K562 (cell line): ENCODE data around the gene TRANK1. TPM values are rescaled to one million over a fixed set of nuclear protein-coding genes. Genes with fewer than 3 reads are reported as not detected.

ENCODE experiments used
- ATAC-seq: fragments of 200-7000 bp; cut with Tn5 transposase; 3 replicates; pipeline ENCODE4 v1.9.1; 2020; ENCODE audit warnings: moderate library complexity
- BruUV-seq: library from RNA; stranded (reverse); fragments of 400-500 nt; replicated peaks from 2 replicates; lab custom pipeline; 2021; lab: Mats Ljungman, UMichigan
- CTCF ChIA-PET: fragments of 300-600 bp; formaldehyde crosslinking; extraction: SDS; loops from one replicate; lab custom pipeline; 2021; ENCODE audit warnings: low intra/inter-chr PET ratio; lab: Yijun Ruan, JAX
- POLR2A ChIA-PET: fragments of 300-600, 350-650 bp; sonication (Branson Sonifier 250); formaldehyde crosslinking; extraction: SDS; loops from one replicate; lab custom pipeline; 2021; ENCODE audit warnings: antibody characterized with exemption, inconsistent platforms; lab: Yijun Ruan, JAX
- DNase-seq, 4 experiments: peaks; one replicate each; pipeline versions ENCODE4 v3.0.0 to v3.0.0-alpha.2; 2011 to 2018; ENCODE audit warnings: low spot score in 3 of 4, mixed read lengths in 3 of 4; ENCODE audit errors: extremely low read depth in 1 of 4
- FAIRE-seq: peaks from 2 replicates; lab custom pipeline; 2011; peaks lifted over from hg19 to GRCh38; lab: Jason Lieb, UNC
- H2AFZ ChIP-seq: 2 replicates; pipeline ENCODE4 v1.6.0; 2011; ENCODE audit warnings: low read depth, low read length, control low read depth, inconsistent platforms
- H3K27ac ChIP-seq: fragments of 200-600 bp; 3 replicates; pipeline ENCODE4 v1.8.0; 2011; ENCODE audit warnings: low read depth, mild to moderate bottlenecking, control low read depth, inconsistent platforms, low read length, moderate library complexity, mixed read lengths; ENCODE audit errors: extremely low read depth
- H3K27me3 ChIP-seq, 2 experiments: fragments of 300-600 bp in 1 of 2; 2 replicates in 1 of 2; 3 replicates in 1 of 2; pipeline versions ENCODE4 v1.6.0 to v1.8.0; 2011; ENCODE audit warnings: inconsistent platforms in 2 of 2, low read length in 2 of 2, mild to moderate bottlenecking in 1 of 2, mixed read lengths in 1 of 2, moderate library complexity in 1 of 2; ENCODE audit not compliant: control insufficient read depth in 2 of 2, insufficient read depth in 2 of 2
- H3K36me3 ChIP-seq: fragments of 300-600 bp; 3 replicates; pipeline ENCODE4 v1.8.0; 2011; ENCODE audit warnings: mild to moderate bottlenecking, low read length, inconsistent platforms; ENCODE audit not compliant: control insufficient read depth, insufficient read depth
- H3K4me1 ChIP-seq, 2 experiments: fragments of 200-600 bp in 1 of 2; replicated peaks in 1 of 2; 2 replicates in 1 of 2; 3 replicates in 1 of 2; pipeline versions ENCODE4 v1.5.1 to v1.8.0; 2011; ENCODE audit warnings: inconsistent platforms in 2 of 2, low read length in 2 of 2, mild to moderate bottlenecking in 1 of 2, mixed read lengths in 1 of 2, moderate library complexity in 1 of 2; ENCODE audit not compliant: control insufficient read depth in 2 of 2, insufficient read depth in 2 of 2
- H3K4me2 ChIP-seq: 2 replicates; pipeline ENCODE4 v1.6.1; 2011; ENCODE audit warnings: low read length, control low read depth, inconsistent platforms, mixed read lengths; ENCODE audit not compliant: insufficient read depth
- H3K4me3 ChIP-seq: fragments of 200-600 bp; sonication (generic), shearing (Covaris generic); 2 replicates; pipeline ENCODE4 v1.5.1; 2016; ENCODE audit warnings: control low read depth, inconsistent platforms
- H3K79me2 ChIP-seq: fragments of 200-600 bp; 3 replicates; pipeline ENCODE4 v1.8.0; 2011; ENCODE audit warnings: low read length, inconsistent platforms; ENCODE audit not compliant: control insufficient read depth, insufficient read depth
- H3K9ac ChIP-seq, 2 experiments: 2 replicates each; pipeline versions ENCODE4 v1.6.0 to v1.6.1; 2011; ENCODE audit warnings: low read depth in 2 of 2, low read length in 2 of 2, control low read depth in 1 of 2, inconsistent platforms in 1 of 2, mild to moderate bottlenecking in 1 of 2, mixed read lengths in 1 of 2; ENCODE audit not compliant: insufficient read depth in 1 of 2
- H3K9me1 ChIP-seq: one replicate; pipeline ENCODE4 v1.6.0; 2011; ENCODE audit warnings: inconsistent platforms, mild to moderate bottlenecking, low read length, moderate library complexity; ENCODE audit not compliant: control insufficient read depth, insufficient read depth
- H3K9me3 ChIP-seq: replicated peaks from 2 replicates; pipeline ENCODE4 v1.5.1; 2011; ENCODE audit warnings: low read depth, low read length, inconsistent platforms; ENCODE audit not compliant: control insufficient read depth, insufficient read depth
- H4K20me1 ChIP-seq: replicated peaks from 2 replicates; pipeline ENCODE4 v1.6.1; 2011; ENCODE audit warnings: low read length, inconsistent platforms, mixed read lengths; ENCODE audit not compliant: control insufficient read depth, insufficient read depth
- CBFA2T2 ChIP-seq: fragments of 450-650 bp; conservative IDR thresholded peaks from 2 replicates; pipeline ENCODE4 v1.6.1; 2017; ENCODE audit warnings: mild to moderate bottlenecking
- PCBP1 ChIP-seq: fragments of 200-400 bp; formaldehyde crosslinking; IDR thresholded peaks from 2 replicates; pipeline ENCODE4 v1.6.1; 2018; ENCODE audit warnings: mild to moderate bottlenecking, low read depth, low read length; ENCODE audit not compliant: poor library complexity, severe bottlenecking
- ZNF766 ChIP-seq: fragments of 200-800 bp; sonication (Bioruptor generic); conservative IDR thresholded peaks from 2 replicates; pipeline ENCODE4 v1.6.1; 2016; ENCODE audit warnings: missing genetic modification characterization, missing compliant biosample characterization
- WGBS: fragments of 100-300 bp; shearing (Covaris generic); methylation state at CpG from one replicate; pipeline ENCODE4 v1.1.6; 2016; ENCODE audit warnings: low coverage, mixed read lengths; ENCODE audit not compliant: insufficient coverage; ENCODE audit errors: missing lambda C conversion rate; 5-methylcytosine and 5-hydroxymethylcytosine counted together
- in situ Hi-C: fragments of 300-500 bp; cut with MboI; formaldehyde crosslinking; loops from 4 replicates; pipeline ENCODE4 v1.15.0; 2018; ENCODE audit warnings: inconsistent platforms, mixed read lengths
- intact Hi-C: fragments of 100-400 bp; cut with micrococcal nuclease; formaldehyde crosslinking; loops from 2 replicates; pipeline ENCODE4 v1.14.2; 2022
- polyA plus RNA-seq, 8 experiments: library from polyadenylated mRNA; depleted of rRNA in 4 of 8; stranded (reverse) in 5 of 8; unstranded in 3 of 8; fragments of >200 nt; fragmentation: Nextera tagmentation in 2 of 8; fragmentation: Illumina TruSeq in 1 of 8; extraction: Ambion mirVana in 2 of 8; extraction: Trizol in 1 of 8; gene quantifications; 2 replicates each; pipeline versions ENCODE4 v1.2.1 to v1.2.3, GENCODE V29; 2011 to 2014; ENCODE audit warnings: inconsistent platforms in 1 of 8, missing spikeins in 1 of 8
- total RNA-seq, 7 experiments: library from RNA; depleted of rRNA in 6 of 7; stranded (reverse); fragments of >200 nt in 6 of 7; fragmentation: Illumina TruSeq in 2 of 7; extraction: Trizol in 2 of 7; gene quantifications; 2 replicates each; pipeline versions ENCODE4 v1.2.1 to v1.2.3, GENCODE V29; 2011 to 2021; ENCODE audit warnings: low replicate concordance in 1 of 7
- TF ChIP-seq, protein P1 (sequence below): sonication (generic); formaldehyde crosslinking; IDR thresholded peaks from 2 replicates; pipeline ENCODE4 v1.8.0; 2022; ENCODE audit warnings: missing genetic modification reagents, mild to moderate bottlenecking, borderline replicate concordance
- TF ChIP-seq, protein P2 (sequence below), 3 experiments: fragments of 200-800 bp in 1 of 3; sonication (Bioruptor generic) in 1 of 3; sonication (generic) in 1 of 3; formaldehyde crosslinking in 1 of 3; IDR thresholded peaks; 2 replicates each; pipeline versions ENCODE4 v1.6.1 to v1.8.0; 2016 to 2022; ENCODE audit warnings: mild to moderate bottlenecking in 2 of 3, missing compliant biosample characterization in 2 of 3, missing genetic modification characterization in 2 of 3, missing genetic modification reagents in 1 of 3

TRANK1 gene
- total and polyA plus RNA-seq, 9 of the 15 experiments (the other 6 are each of a cell fraction or from before 2014, with no cell fraction given): 0.41 to 5.3 (median 2.1) TPM

DNA sequence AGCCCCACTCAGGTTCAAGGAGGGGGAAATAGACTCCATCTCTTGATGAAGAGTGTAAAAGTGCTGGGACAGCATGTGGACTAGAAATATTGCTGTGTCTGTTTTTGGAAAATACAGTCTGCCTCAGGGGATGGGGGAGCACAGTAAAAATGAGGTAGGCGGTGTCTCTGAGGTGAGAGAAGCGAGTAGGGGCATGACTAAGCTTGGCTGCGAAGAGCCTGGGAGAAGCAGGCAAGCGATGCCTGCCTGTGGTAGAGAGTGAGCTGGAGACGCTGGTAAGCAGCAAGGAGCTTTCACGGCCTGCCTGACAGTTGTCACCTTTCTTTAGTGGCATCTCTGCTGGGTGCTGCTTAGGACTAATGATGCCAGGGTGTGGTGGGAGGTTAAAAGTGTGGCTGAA lies 131.5 kb downstream of the TRANK1 start:
- TF ChIP-seq ZNF766 (CRISPR knock-in tag): no peak
- TF ChIP-seq, protein P1, sequence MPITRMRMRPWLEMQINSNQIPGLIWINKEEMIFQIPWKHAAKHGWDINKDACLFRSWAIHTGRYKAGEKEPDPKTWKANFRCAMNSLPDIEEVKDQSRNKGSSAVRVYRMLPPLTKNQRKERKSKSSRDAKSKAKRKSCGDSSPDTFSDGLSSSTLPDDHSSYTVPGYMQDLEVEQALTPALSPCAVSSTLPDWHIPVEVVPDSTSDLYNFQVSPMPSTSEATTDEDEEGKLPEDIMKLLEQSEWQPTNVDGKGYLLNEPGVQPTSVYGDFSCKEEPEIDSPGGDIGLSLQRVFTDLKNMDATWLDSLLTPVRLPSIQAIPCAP: no peak
- TF ChIP-seq, protein P2, sequence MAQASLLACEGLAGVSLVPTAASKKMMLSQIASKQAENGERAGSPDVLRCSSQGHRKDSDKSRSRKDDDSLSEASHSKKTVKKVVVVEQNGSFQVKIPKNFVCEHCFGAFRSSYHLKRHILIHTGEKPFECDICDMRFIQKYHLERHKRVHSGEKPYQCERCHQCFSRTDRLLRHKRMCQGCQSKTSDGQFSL (CRISPR knock-in tag; IDR thresholded peaks at IDR 0.05): no peak
- TF ChIP-seq, protein P2 (tag; IDR thresholded peaks at IDR 0.05): no peak
- no peak for TF ChIP-seq CBFA2T2
- no peak for TF ChIP-seq PCBP1
- Histone ChIP-seq H3K4me3 (no peak overlapping the region), H3K9me3 (no peaks in the 10 kb centered on the region), H3K27me3 (peaks cover 5 to 40% of the 10 kb centered on the region in 2 experiments; a peak in 4 of 5 replicates), H3K4me2 (no peak overlapping the region), H4K20me1 (no peaks in the 10 kb centered on the region), H3K9ac (no peak overlapping the region), H3K9me1 (no peaks in the 10 kb centered on the region), H3K27ac (no peak overlapping the region), H3K79me2 (no peaks in the 10 kb centered on the region), H3K4me1 (no peaks in the 10 kb centered on the region), H3K36me3 (no peaks in the 10 kb centered on the region), H2AFZ (no peak overlapping the region)
- no peak for FAIRE-seq
- BruUV-seq: no TSS peak
- WGBS: 1% methylated on average over 6 of the region's 6 CpGs
- in situ Hi-C loops: no loop called here
- ChIA-PET CTCF (no interaction called here), POLR2A (interaction anchor here (0.7 to 1.0 kb wide), 2 partner anchors 17 to 65 kb away, joined by 3 to 4 read pairs; no protein-coding TSS in a partner anchor)
- intact Hi-C loops: loop anchor here (10.0 kb wide), 1 partner anchor 401 kb away; no protein-coding TSS in a partner anchor
- ATAC-seq: peak; percentile 19; the same call in 1 of the 3 replicates
- DNase-seq: no peak
